ENCODE data around the gene CDCA7. TPM values are rescaled to one million over a fixed set of nuclear protein-coding genes. Genes with fewer than 3 reads are reported as not detected.

Gene CDCA7
- total and polyA plus RNA-seq, 2 of the 13 experiments (the other 11 are each of a cell fraction or from before 2014, with no cell fraction given), result 46.2 to 57.8 TPM

GRCh38 chr2:173354582-173355131, at the start of gene CDCA7 (continued):
- peak; percentile 98; the same call in 1 of the 2 replicates for TF ChIP-seq ZSCAN5A (CRISPR knock-in tag; IDR thresholded peaks at IDR 0.05; ENCODE audit: borderline replicate concordance)
- TF ChIP-seq PRDM10 (CRISPR knock-in tag; IDR thresholded peaks at IDR 0.05; ENCODE audit: low read depth), result no peak
- peak; percentile 98 for TF ChIP-seq SALL1 (CRISPR knock-in tag; IDR thresholded peaks at IDR 0.05)
- no peak; the same call in none of the 2 replicates for TF ChIP-seq GFI1 (CRISPR knock-in tag; IDR thresholded peaks at IDR 0.05; ENCODE audit: borderline replicate concordance)
- TF ChIP-seq ZNF335 (CRISPR knock-in tag; IDR thresholded peaks at IDR 0.05), result peak; percentile 66; the same call in 1 of the 2 replicates
- TF ChIP-seq JUND (CRISPR knock-in tag; IDR thresholded peaks at IDR 0.05), result peak; percentile 53; the same call in 1 of the 2 replicates
- TF ChIP-seq ZNF446 (CRISPR knock-in tag; IDR thresholded peaks at IDR 0.05), result peak; percentile 99
- no peak for TF ChIP-seq SCMH1 (CRISPR knock-in tag; IDR thresholded peaks at IDR 0.05; ENCODE audit: borderline replicate concordance)
- TF ChIP-seq ZNF33A (CRISPR knock-in tag; IDR thresholded peaks at IDR 0.05; ENCODE audit: borderline replicate concordance), result no peak
- TF ChIP-seq ZNF749 (CRISPR knock-in tag; IDR thresholded peaks at IDR 0.05; ENCODE audit: borderline replicate concordance), result peak; percentile 97
- TF ChIP-seq RCOR2 (CRISPR knock-in tag; IDR thresholded peaks at IDR 0.05), result peak; percentile 57; the same call in 1 of the 2 replicates
- TF ChIP-seq ZNF124 (CRISPR knock-in tag; IDR thresholded peaks at IDR 0.05), result peak; percentile 86
- no peak for TF ChIP-seq PHF5A (CRISPR knock-in tag; IDR thresholded peaks at IDR 0.05; ENCODE audit: low read depth, unreplicated experiment)
- TF ChIP-seq THAP11 (CRISPR knock-in tag; IDR thresholded peaks at IDR 0.05), result peak; percentile 50
- TF ChIP-seq HNRNPH1 (optimal IDR thresholded peaks at IDR 0.05; ENCODE audit: low read depth, low read length), result no peak
- TF ChIP-seq ZNF253 (CRISPR knock-in tag; IDR thresholded peaks at IDR 0.05; ENCODE audit: borderline replicate concordance), result peak; percentile 78
- no peak for TF ChIP-seq NPAS2 (CRISPR knock-in tag; IDR thresholded peaks at IDR 0.05; ENCODE audit: borderline replicate concordance)
- TF ChIP-seq SALL2 (CRISPR knock-in tag; IDR thresholded peaks at IDR 0.05), result peak; percentile 91; the same call in 1 of the 2 replicates
- TF ChIP-seq MBNL3 (CRISPR knock-in tag; conservative IDR thresholded peaks at IDR 0.05), result no peak
- TF ChIP-seq GATA4 (IDR thresholded peaks at IDR 0.05; ENCODE audit: borderline replicate concordance, low read depth), result no peak
- no peak for TF ChIP-seq PLSCR1 (CRISPR knock-in tag; IDR thresholded peaks at IDR 0.05; ENCODE audit: borderline replicate concordance)
- peak; percentile 50; the same call in 1 of the 2 replicates for TF ChIP-seq NR2C2 (CRISPR knock-in tag; IDR thresholded peaks at IDR 0.05; ENCODE audit: borderline replicate concordance)
- no peak for TF ChIP-seq ZBTB37 (CRISPR knock-in tag; IDR thresholded peaks at IDR 0.05)

Data from HepG2 (cell line).